Measurements from ENCODE around the gene GCK. TPM values are rescaled to one million over a fixed set of nuclear protein-coding genes. Genes with fewer than 3 reads are reported as not detected.
A peak's percentile ranks its signal among the peaks of the same experiment; 100 is the strongest.

Gene GCK
- total RNA-seq, 1 donor from 2014 or later = 2.4 TPM

GRCh38 chr7:44105832-44106231 lies 83.4 kb downstream of the GCK start:
- H3K27ac Mint-ChIP-seq = no peak overlapping the region
- no peaks in the 10 kb centered on the region for H3K36me3 Mint-ChIP-seq (ENCODE audit: low read depth)
- no peaks in the 10 kb centered on the region for H3K9me3 Mint-ChIP-seq
- no peak for DNase-seq (ENCODE audit: low spot score)
- intact Hi-C loops (cut with micrococcal nuclease) = loop anchor here (2.0 kb wide), 2 partner anchors 17 to 23 kb away; partner anchors contain the start of genes POLD2 and POLM
- H3K4me3 Mint-ChIP-seq = peak overlapping the region; percentile 61
- peaks cover 10% of the 10 kb centered on the region for H3K4me1 Mint-ChIP-seq (ENCODE audit: low read depth)
- peaks cover 20% of the 10 kb centered on the region for H3K27me3 Mint-ChIP-seq (ENCODE audit: insufficient read depth)

GRCh38 chr7:44104860-44105771 lies 84.1 kb downstream of the GCK start:
- Mint-ChIP-seq H3K36me3 (ENCODE audit: low read depth) (no peaks in the 10 kb centered on the region), H3K27ac (no peak overlapping the region), H3K4me1 (ENCODE audit: low read depth) (peaks cover 10% of the 10 kb centered on the region), H3K4me3 (peak overlapping the region; percentile 75), H3K9me3 (no peaks in the 10 kb centered on the region), H3K27me3 (ENCODE audit: insufficient read depth) (peaks cover 20% of the 10 kb centered on the region)
- intact Hi-C loops (cut with micrococcal nuclease) = loop anchor here (2.0 kb wide), 2 partner anchors 18 to 22 kb away; partner anchors contain the start of genes POLD2 and POLM
- DNase-seq (ENCODE audit: low spot score) = no peak

GRCh38 chr7:44103923-44104859 lies 85.0 kb downstream of the GCK start, which contains the start of gene AEBP1:
Gene AEBP1 (plus strand): TSS chr7:44104345. CDS start chr7:44104666, 321 bp downstream.
- H3K27ac Mint-ChIP-seq = no peak within 1 kb of the TSS
- H3K4me3 Mint-ChIP-seq = peak within 1 kb of the TSS; percentile 75
- no peaks in the 10 kb centered on the region for H3K36me3 Mint-ChIP-seq (ENCODE audit: low read depth)
- peaks cover 20% of the 10 kb centered on the region for H3K27me3 Mint-ChIP-seq (ENCODE audit: insufficient read depth)
- no peak for DNase-seq (ENCODE audit: low spot score)
- intact Hi-C loops (cut with micrococcal nuclease) = loop anchor here (2.0 kb wide), 2 partner anchors 19 to 21 kb away; partner anchors contain the start of genes POLD2 and POLM
- H3K4me1 Mint-ChIP-seq (ENCODE audit: low read depth) = peaks cover 10% of the 10 kb centered on the region
- no peaks in the 10 kb centered on the region for H3K9me3 Mint-ChIP-seq

GRCh38 chr7:44103566-44103922 lies 85.7 kb downstream of the GCK start:
- Mint-ChIP-seq H3K27ac (no peak overlapping the region), H3K4me3 (peak overlapping the region; percentile 74), H3K27me3 (ENCODE audit: insufficient read depth) (peaks cover 20% of the 10 kb centered on the region), H3K4me1 (ENCODE audit: low read depth) (peaks cover 10% of the 10 kb centered on the region), H3K36me3 (ENCODE audit: low read depth) (no peaks in the 10 kb centered on the region), H3K9me3 (no peaks in the 10 kb centered on the region)
- intact Hi-C loops (cut with micrococcal nuclease) = no loop called here
- no peak for DNase-seq (ENCODE audit: low spot score)

GRCh38 chr7:44102846-44103565 lies 86.2 kb downstream of the GCK start:
- intact Hi-C loops (cut with micrococcal nuclease) = no loop called here
- H3K27ac Mint-ChIP-seq = no peak overlapping the region
- peaks cover 20% of the 10 kb centered on the region for H3K27me3 Mint-ChIP-seq (ENCODE audit: insufficient read depth)
- no peaks in the 10 kb centered on the region for H3K9me3 Mint-ChIP-seq
- DNase-seq (ENCODE audit: low spot score) = no peak
- H3K4me3 Mint-ChIP-seq = peak overlapping the region; percentile 74
- no peaks in the 10 kb centered on the region for H3K36me3 Mint-ChIP-seq (ENCODE audit: low read depth)
- H3K4me1 Mint-ChIP-seq (ENCODE audit: low read depth) = peaks cover 11% of the 10 kb centered on the region

- peaks cover 20% of the 10 kb centered on the region for H3K27me3 Mint-ChIP-seq (ENCODE audit: insufficient read depth)
- H3K4me1 Mint-ChIP-seq (ENCODE audit: low read depth) = peaks cover 19% of the 10 kb centered on the region
- no peak for DNase-seq (ENCODE audit: low spot score)
- no peaks in the 10 kb centered on the region for H3K36me3 Mint-ChIP-seq (ENCODE audit: low read depth)
- intact Hi-C loops (cut with micrococcal nuclease) = no loop called here
- H3K9me3 Mint-ChIP-seq = no peaks in the 10 kb centered on the region
- H3K4me3 Mint-ChIP-seq = peak overlapping the region; percentile 17
- peak overlapping the region; percentile 49 for H3K27ac Mint-ChIP-seq
These were observed 87.0 kb downstream of the GCK start for GRCh38 chr7:44101966-44102845.

GRCh38 chr7:44101303-44101965 lies 87.8 kb downstream of the GCK start:
- intact Hi-C loops (cut with micrococcal nuclease) = no loop called here
- Mint-ChIP-seq H3K4me1 (ENCODE audit: low read depth) (peaks cover 27% of the 10 kb centered on the region), H3K36me3 (ENCODE audit: low read depth) (no peaks in the 10 kb centered on the region), H3K9me3 (no peaks in the 10 kb centered on the region), H3K27ac (no peak overlapping the region), H3K27me3 (ENCODE audit: insufficient read depth) (peaks cover 20% of the 10 kb centered on the region), H3K4me3 (no peak overlapping the region)
- DNase-seq (ENCODE audit: low spot score) = no peak

GRCh38 chr7:44100458-44101302 lies 88.6 kb downstream of the GCK start:
- Mint-ChIP-seq H3K4me3 (no peak overlapping the region), H3K4me1 (ENCODE audit: low read depth) (peaks cover 25% of the 10 kb centered on the region), H3K27me3 (ENCODE audit: insufficient read depth) (peaks cover 19% of the 10 kb centered on the region), H3K36me3 (ENCODE audit: low read depth) (no peaks in the 10 kb centered on the region), H3K27ac (no peak overlapping the region), H3K9me3 (no peaks in the 10 kb centered on the region)
- intact Hi-C loops (cut with micrococcal nuclease) = no loop called here
- DNase-seq (ENCODE audit: low spot score) = no peak

GRCh38 chr7:44099669-44100068 lies 89.6 kb downstream of the GCK start:
- H3K27me3 Mint-ChIP-seq (ENCODE audit: insufficient read depth) = peaks cover 13% of the 10 kb centered on the region

GRCh38 chr7:44098092-44099068 lies 90.9 kb downstream of the GCK start:
- Mint-ChIP-seq H3K27ac (no peak overlapping the region), H3K36me3 (ENCODE audit: low read depth) (no peaks in the 10 kb centered on the region), H3K9me3 (no peaks in the 10 kb centered on the region), H3K4me3 (no peak overlapping the region), H3K4me1 (ENCODE audit: low read depth) (peaks cover 18% of the 10 kb centered on the region), H3K27me3 (ENCODE audit: insufficient read depth) (peaks cover 11% of the 10 kb centered on the region)
- intact Hi-C loops (cut with micrococcal nuclease) = no loop called here
- DNase-seq (ENCODE audit: low spot score) = no peak

More at GRCh38 chr7:44099669-44100068, 89.6 kb downstream of the GCK start:
- no peaks in the 10 kb centered on the region for H3K9me3 Mint-ChIP-seq
- no peaks in the 10 kb centered on the region for H3K36me3 Mint-ChIP-seq (ENCODE audit: low read depth)
- no peak overlapping the region for H3K27ac Mint-ChIP-seq
- no peak for DNase-seq (ENCODE audit: low spot score)
- H3K4me1 Mint-ChIP-seq (ENCODE audit: low read depth) = peaks cover 18% of the 10 kb centered on the region
- intact Hi-C loops (cut with micrococcal nuclease) = no loop called here
- no peak overlapping the region for H3K4me3 Mint-ChIP-seq
